HuH-7 (cell line): ENCODE results near the gene HOXB4.

Source experiments
- DNase-seq: peaks from one replicate; pipeline ENCODE4 v3.0.0; 2011; ENCODE audit warnings: low spot score

HOXB4 gene

GRCh38 chr17:48577946-48578615 is at the start of gene HOXB4:
TSS of gene HOXB4 (minus strand) at chr17:48578350. CDS start at chr17:48578319, 31 bp downstream.
- no peak for DNase-seq

GRCh38 chr17:48627118-48627597 is 49.0 kb upstream of the HOXB4 start:
- DNase-seq: no peak

- peak; percentile 80 for DNase-seq
Observed at GRCh38 chr17:48626245-48627117, 48.3 kb upstream of the HOXB4 start, which contains the start of gene HOXB9. TSS of gene HOXB9 (minus strand) at chr17:48626358. CDS start at chr17:48626269, 89 bp downstream.

- DNase-seq: peak; percentile 90
Observed at GRCh38 chr17:48625495-48626244, 47.5 kb upstream of the HOXB4 start.

- no peak for DNase-seq
Observed at GRCh38 chr17:48624544-48625494, 46.7 kb upstream of the HOXB4 start.

- DNase-seq: no peak
Observed at GRCh38 chr17:48624118-48624517, 46.0 kb upstream of the HOXB4 start.

GRCh38 chr17:48623583-48623982 is 45.4 kb upstream of the HOXB4 start:
- DNase-seq: no peak

- no peak for DNase-seq
Observed at GRCh38 chr17:48622857-48623256, 44.7 kb upstream of the HOXB4 start.

GRCh38 chr17:48621410-48622392 is 43.6 kb upstream of the HOXB4 start:
- no peak for DNase-seq

- no peak for DNase-seq
Observed at GRCh38 chr17:48620461-48621139, 42.5 kb upstream of the HOXB4 start.

- no peak for DNase-seq
Observed at GRCh38 chr17:48619826-48620449, 41.8 kb upstream of the HOXB4 start.

- peak; percentile 99 for DNase-seq
Observed at GRCh38 chr17:48618256-48618896, 40.2 kb upstream of the HOXB4 start.

GRCh38 chr17:48617471-48618255 is 39.5 kb upstream of the HOXB4 start:
- no peak for DNase-seq

GRCh38 chr17:48616717-48617470 is 38.7 kb upstream of the HOXB4 start:
- DNase-seq: no peak

GRCh38 chr17:48615963-48616716 is 38.0 kb upstream of the HOXB4 start:
- no peak for DNase-seq
